ENCODE results near the gene NHS.

Gene NHS

GRCh38 chrX:17488036-17488435, 113.0 kb downstream of the NHS start:
- no peaks in the 10 kb centered on the region for H3K79me2 ChIP-seq (ENCODE audit: insufficient read depth, low read length)
- H3K9me3 ChIP-seq (ENCODE audit: low read length): no peaks in the 10 kb centered on the region
- no peaks in the 10 kb centered on the region for H3K9me2 ChIP-seq (ENCODE audit: low read depth, low read length)
- H3K36me3 ChIP-seq (ENCODE audit: insufficient read depth, low read length): no peaks in the 10 kb centered on the region
- no peak overlapping the region for H2AFZ ChIP-seq (ENCODE audit: low read length)
- H3K27ac ChIP-seq (ENCODE audit: low read depth, low read length, poor library complexity, severe bottlenecking): no peak overlapping the region
- H3K27me3 ChIP-seq (ENCODE audit: insufficient read depth, low read length): no peaks in the 10 kb centered on the region
- no peaks in the 10 kb centered on the region for H3K4me1 ChIP-seq (ENCODE audit: insufficient read depth, low read length, severe bottlenecking)
- no peak overlapping the region for H3K9ac ChIP-seq (ENCODE audit: low read length)
- H3F3A ChIP-seq (ENCODE audit: insufficient read depth, low read length): no peaks in the 10 kb centered on the region
- TF ChIP-seq EZH2 (IDR thresholded peaks at IDR 0.05; ENCODE audit: borderline replicate concordance, low read length): no peak
- TF ChIP-seq CTCF (IDR thresholded peaks at IDR 0.05; ENCODE audit: low read length): no peak
- H3K4me3 ChIP-seq (ENCODE audit: low read depth, low read length, poor library complexity, severe bottlenecking): no peak overlapping the region
- no peak overlapping the region for H3K4me2 ChIP-seq (ENCODE audit: low read length)
- no peaks in the 10 kb centered on the region for H4K20me1 ChIP-seq (ENCODE audit: insufficient read depth, low read length)

DNA sequence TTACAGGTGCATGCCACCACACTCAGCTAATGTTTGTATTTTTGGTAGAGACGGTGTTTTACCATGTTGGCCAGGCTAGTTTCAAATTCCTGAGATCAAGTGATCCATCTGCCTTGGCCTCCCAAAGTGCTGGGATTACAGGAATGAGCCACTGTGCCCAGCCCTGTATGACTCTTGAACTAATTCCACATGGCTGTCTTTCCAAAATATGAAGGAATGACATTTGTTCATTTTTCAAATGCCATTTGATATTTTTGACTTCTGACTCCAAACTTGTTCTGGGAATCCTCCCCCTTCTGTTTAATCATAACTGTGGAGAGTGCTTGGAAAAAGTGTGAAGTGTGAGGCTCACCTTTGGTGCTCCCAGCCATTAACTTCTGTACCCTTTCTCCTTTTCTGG, 119.2 kb downstream of the NHS start:
- H3K9me3 ChIP-seq (ENCODE audit: low read length): no peaks in the 10 kb centered on the region
- no peaks in the 10 kb centered on the region for H3K36me3 ChIP-seq (ENCODE audit: insufficient read depth, low read length)
- no peaks in the 10 kb centered on the region for H3K79me2 ChIP-seq (ENCODE audit: insufficient read depth, low read length)
- no peak overlapping the region for H2AFZ ChIP-seq (ENCODE audit: low read length)
- no peaks in the 10 kb centered on the region for H4K20me1 ChIP-seq (ENCODE audit: insufficient read depth, low read length)
- no peak overlapping the region for H3K4me3 ChIP-seq (ENCODE audit: low read depth, low read length, poor library complexity, severe bottlenecking)
- no peaks in the 10 kb centered on the region for H3F3A ChIP-seq (ENCODE audit: insufficient read depth, low read length)
- no peak overlapping the region for H3K4me2 ChIP-seq (ENCODE audit: low read length)
- H3K27me3 ChIP-seq (ENCODE audit: insufficient read depth, low read length): no peaks in the 10 kb centered on the region
- H3K27ac ChIP-seq (ENCODE audit: low read depth, low read length, poor library complexity, severe bottlenecking): no peak overlapping the region
- H3K4me1 ChIP-seq (ENCODE audit: insufficient read depth, low read length, severe bottlenecking): no peaks in the 10 kb centered on the region
- no peaks in the 10 kb centered on the region for H3K9me2 ChIP-seq (ENCODE audit: low read depth, low read length)
- H3K9ac ChIP-seq (ENCODE audit: low read length): no peak overlapping the region
- TF ChIP-seq CTCF (IDR thresholded peaks at IDR 0.05; ENCODE audit: low read length) (no peak), EZH2 (IDR thresholded peaks at IDR 0.05; ENCODE audit: borderline replicate concordance, low read length) (no peak)

DNA sequence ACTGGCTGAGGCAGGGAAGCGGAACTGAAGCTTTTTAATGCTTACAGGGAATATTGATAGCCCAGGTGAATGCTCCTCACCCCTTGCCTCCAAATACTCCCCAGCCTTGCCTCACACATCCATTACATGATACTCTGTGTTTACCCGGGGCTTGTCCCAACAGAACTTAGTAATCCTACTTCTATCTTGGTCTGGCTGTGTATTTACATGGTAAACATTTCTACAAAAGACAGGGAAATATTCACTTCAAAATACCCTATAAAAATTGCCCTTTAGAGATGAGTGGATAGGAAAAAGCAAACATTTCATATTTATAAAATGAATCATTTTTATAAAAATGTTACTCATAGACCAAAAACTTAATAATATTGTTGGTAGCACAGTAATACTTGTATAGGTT, 120.1 kb downstream of the NHS start:
- H3K4me2 ChIP-seq (ENCODE audit: low read length): no peak overlapping the region
- no peak overlapping the region for H3K27ac ChIP-seq (ENCODE audit: low read depth, low read length, poor library complexity, severe bottlenecking)
- no peaks in the 10 kb centered on the region for H3K27me3 ChIP-seq (ENCODE audit: insufficient read depth, low read length)
- no peak overlapping the region for H3K4me3 ChIP-seq (ENCODE audit: low read depth, low read length, poor library complexity, severe bottlenecking)
- no peak overlapping the region for H2AFZ ChIP-seq (ENCODE audit: low read length)
- no peaks in the 10 kb centered on the region for H3K79me2 ChIP-seq (ENCODE audit: insufficient read depth, low read length)
- H4K20me1 ChIP-seq (ENCODE audit: insufficient read depth, low read length): no peaks in the 10 kb centered on the region
- H3K4me1 ChIP-seq (ENCODE audit: insufficient read depth, low read length, severe bottlenecking): no peaks in the 10 kb centered on the region
- H3K9ac ChIP-seq (ENCODE audit: low read length): no peak overlapping the region
- H3K36me3 ChIP-seq (ENCODE audit: insufficient read depth, low read length): no peaks in the 10 kb centered on the region
- no peaks in the 10 kb centered on the region for H3K9me2 ChIP-seq (ENCODE audit: low read depth, low read length)
- TF ChIP-seq CTCF (IDR thresholded peaks at IDR 0.05; ENCODE audit: low read length) (no peak), EZH2 (IDR thresholded peaks at IDR 0.05; ENCODE audit: borderline replicate concordance, low read length) (no peak)
- no peaks in the 10 kb centered on the region for H3F3A ChIP-seq (ENCODE audit: insufficient read depth, low read length)
- no peaks in the 10 kb centered on the region for H3K9me3 ChIP-seq (ENCODE audit: low read length)

Data from OCI-LY1 (cell line).